Parathyroid adenoma (tissue), 2 donors: ENCODE results near the gene ZNF580.

ENCODE experiments used
- H2AFZ ChIP-seq: fragments of 300-600 bp; sonication (generic); one replicate; pipeline ENCODE4 v1.7.0; 2017; ENCODE audit warnings: antibody characterized with exemption, mild to moderate bottlenecking
- H3K27ac ChIP-seq: fragments of 300-600 bp; sonication (generic); one replicate; pipeline ENCODE4 v1.7.0; 2017
- H3K27me3 ChIP-seq: fragments of 300-600 bp; sonication (generic); one replicate; pipeline ENCODE4 v1.7.0; 2017; ENCODE audit warnings: low read length; ENCODE audit not compliant: control insufficient read depth, insufficient read depth
- H3K36me3 ChIP-seq: fragments of 300-600 bp; sonication (generic); one replicate; pipeline ENCODE4 v1.7.0; 2017; ENCODE audit warnings: low read length; ENCODE audit not compliant: control insufficient read depth, insufficient read depth
- H3K4me1 ChIP-seq: fragments of 300-600 bp; sonication (generic); one replicate; pipeline ENCODE4 v1.7.0; 2017; ENCODE audit warnings: control low read depth
- H3K4me2 ChIP-seq: fragments of 300-600 bp; sonication (generic); one replicate; pipeline ENCODE4 v1.7.0; 2017; ENCODE audit warnings: low read length
- H3K4me3 ChIP-seq: fragments of 300-600 bp; sonication (generic); one replicate; pipeline ENCODE4 v1.7.0; 2017; ENCODE audit warnings: low read depth, low read length
- H3K79me2 ChIP-seq: fragments of 300-600 bp; sonication (generic); one replicate; pipeline ENCODE4 v1.7.0; 2017; ENCODE audit warnings: control low read depth
- H3K9ac ChIP-seq: fragments of 300-600 bp; sonication (generic); one replicate; pipeline ENCODE4 v1.7.0; 2017; ENCODE audit warnings: mild to moderate bottlenecking
- H3K9me3 ChIP-seq: fragments of 300-600 bp; sonication (generic); one replicate; pipeline ENCODE4 v1.7.0; 2017; ENCODE audit warnings: low read length; ENCODE audit not compliant: control insufficient read depth
- CTCF ChIP-seq: fragments of 300-600 bp; sonication (generic); IDR thresholded peaks from one replicate; pipeline ENCODE4 v1.7.0; 2017; ENCODE audit warnings: antibody characterized with exemption, mild to moderate bottlenecking
- donor health status: primary hyperparathyroidism.

Gene ZNF580

GRCh38 chr19:55621673-55622231 is 19.1 kb upstream of the ZNF580 start:
- Histone ChIP-seq H3K79me2 (no peaks in the 10 kb centered on the region), H3K36me3 (no peaks in the 10 kb centered on the region), H3K4me3 (no peak overlapping the region), H3K4me1 (no peaks in the 10 kb centered on the region), H3K27ac (no peak overlapping the region), H3K9ac (no peak overlapping the region), H3K9me3 (no peaks in the 10 kb centered on the region), H3K27me3 (no peaks in the 10 kb centered on the region), H2AFZ (no peak overlapping the region), H3K4me2 (no peak overlapping the region)
- no peak for TF ChIP-seq CTCF

- no peaks in the 10 kb centered on the region for H3K79me2 ChIP-seq
- H3K9ac ChIP-seq: no peak overlapping the region
- H3K27ac ChIP-seq: no peak overlapping the region
- H3K4me3 ChIP-seq: no peak overlapping the region
- H3K4me1 ChIP-seq: no peaks in the 10 kb centered on the region
- no peak overlapping the region for H3K4me2 ChIP-seq
- H2AFZ ChIP-seq: no peak overlapping the region
- no peaks in the 10 kb centered on the region for H3K36me3 ChIP-seq
- no peaks in the 10 kb centered on the region for H3K9me3 ChIP-seq
- no peak for TF ChIP-seq CTCF
- no peaks in the 10 kb centered on the region for H3K27me3 ChIP-seq
Observed at GRCh38 chr19:55622242-55622969, 18.4 kb upstream of the ZNF580 start.

GRCh38 chr19:55623130-55623529 is 17.7 kb upstream of the ZNF580 start:
- no peaks in the 10 kb centered on the region for H3K79me2 ChIP-seq
- no peak overlapping the region for H3K27ac ChIP-seq
- H3K4me3 ChIP-seq: no peak overlapping the region
- H2AFZ ChIP-seq: no peak overlapping the region
- no peak overlapping the region for H3K9ac ChIP-seq
- TF ChIP-seq CTCF: no peak
- H3K36me3 ChIP-seq: no peaks in the 10 kb centered on the region
- no peaks in the 10 kb centered on the region for H3K4me1 ChIP-seq
- no peaks in the 10 kb centered on the region for H3K27me3 ChIP-seq
- no peaks in the 10 kb centered on the region for H3K9me3 ChIP-seq
- no peak overlapping the region for H3K4me2 ChIP-seq

GRCh38 chr19:55623561-55623960 is 17.2 kb upstream of the ZNF580 start:
- H3K36me3 ChIP-seq: no peaks in the 10 kb centered on the region
- no peaks in the 10 kb centered on the region for H3K79me2 ChIP-seq
- H3K9ac ChIP-seq: no peak overlapping the region
- H3K27me3 ChIP-seq: no peaks in the 10 kb centered on the region
- H3K4me3 ChIP-seq: peak overlapping the region; percentile 27
- no peaks in the 10 kb centered on the region for H3K4me1 ChIP-seq
- H2AFZ ChIP-seq: peak overlapping the region; percentile 41
- no peak for TF ChIP-seq CTCF
- H3K4me2 ChIP-seq: peak overlapping the region; percentile 24
- peak overlapping the region; percentile 95 for H3K27ac ChIP-seq
- no peaks in the 10 kb centered on the region for H3K9me3 ChIP-seq
